Stimulated activated CD8-positive, alpha-beta memory T cell treated with anti-CD3 and anti-CD28 coated beads, Interleukin-15, amount 100 ng/mL, for 1 hour (primary cell): ENCODE measurements around the gene POLR1E.
"Not testable (repeated sequence)": the region's sequence is repeated elsewhere in the genome, so short reads cannot be mapped to it uniquely, and the experiment has no call there.

ENCODE experiments used
- DNase-seq: peaks from one replicate; pipeline ENCODE4 v3.0.0-alpha.2; 2020; ENCODE audit warnings: low read depth

Gene POLR1E

GRCh38 chr9:37501957-37502596 lies 16.3 kb downstream of the POLR1E start:
- DNase-seq: no peak

- no peak for DNase-seq
Observed at GRCh38 chr9:37503736-37504135, 18.0 kb downstream of the POLR1E start.

GRCh38 chr9:37504605-37505004 lies 18.9 kb downstream of the POLR1E start:
- no peak for DNase-seq

GRCh38 chr9:37507566-37508134 lies 21.9 kb downstream of the POLR1E start:
- no peak for DNase-seq

GRCh38 chr9:37508135-37508833 lies 22.5 kb downstream of the POLR1E start:
- no peak for DNase-seq

GRCh38 chr9:37508834-37509206 lies 23.1 kb downstream of the POLR1E start:
- no peak for DNase-seq

- DNase-seq: no peak
Observed at GRCh38 chr9:37509536-37509935, 23.8 kb downstream of the POLR1E start.

- DNase-seq: not testable (repeated sequence)
Observed at GRCh38 chr9:37510053-37510452, 24.3 kb downstream of the POLR1E start.

- DNase-seq: no peak
Observed at GRCh38 chr9:37511016-37512010, 25.6 kb downstream of the POLR1E start.

- DNase-seq: no peak
Observed at GRCh38 chr9:37512437-37512836, 26.7 kb downstream of the POLR1E start.

- not testable (repeated sequence) for DNase-seq
Observed at GRCh38 chr9:37514415-37514814, 28.7 kb downstream of the POLR1E start.

GRCh38 chr9:37514999-37515398 lies 29.3 kb downstream of the POLR1E start:
- no peak for DNase-seq

- no peak for DNase-seq
Observed at GRCh38 chr9:37515620-37516258, 30.0 kb downstream of the POLR1E start.

GRCh38 chr9:37517923-37518322 lies 32.2 kb downstream of the POLR1E start:
- DNase-seq: no peak

GRCh38 chr9:37520641-37521040 lies 34.9 kb downstream of the POLR1E start:
- DNase-seq: no peak

- no peak for DNase-seq
Observed at GRCh38 chr9:37521111-37521510, 35.4 kb downstream of the POLR1E start.

- no peak for DNase-seq
Observed at GRCh38 chr9:37522971-37523370, 37.2 kb downstream of the POLR1E start.

- no peak for DNase-seq
Observed at GRCh38 chr9:37523916-37524315, 38.2 kb downstream of the POLR1E start.

- DNase-seq: peak; percentile 21
Observed at GRCh38 chr9:37528652-37529471, 43.1 kb downstream of the POLR1E start.

GRCh38 chr9:37531699-37532098 lies 46.0 kb downstream of the POLR1E start:
- DNase-seq: no peak

GRCh38 chr9:37534412-37534811 lies 48.7 kb downstream of the POLR1E start:
- DNase-seq: no peak
